ENCODE data around the gene STK17B. TPM values are rescaled to one million over a fixed set of nuclear protein-coding genes. Genes with fewer than 3 reads are reported as not detected.
A peak's percentile ranks its signal among the peaks of the same experiment; 100 is the strongest.

The STK17B gene
- total RNA-seq: 10 to 100 TPM in 1 of 6 donors, 1 to 10 TPM in 5; 4.8 to 10.9 (median 7.2) TPM
- polyA plus RNA-seq: 1 to 10 TPM; 1.9 to 2.1 TPM

DNA sequence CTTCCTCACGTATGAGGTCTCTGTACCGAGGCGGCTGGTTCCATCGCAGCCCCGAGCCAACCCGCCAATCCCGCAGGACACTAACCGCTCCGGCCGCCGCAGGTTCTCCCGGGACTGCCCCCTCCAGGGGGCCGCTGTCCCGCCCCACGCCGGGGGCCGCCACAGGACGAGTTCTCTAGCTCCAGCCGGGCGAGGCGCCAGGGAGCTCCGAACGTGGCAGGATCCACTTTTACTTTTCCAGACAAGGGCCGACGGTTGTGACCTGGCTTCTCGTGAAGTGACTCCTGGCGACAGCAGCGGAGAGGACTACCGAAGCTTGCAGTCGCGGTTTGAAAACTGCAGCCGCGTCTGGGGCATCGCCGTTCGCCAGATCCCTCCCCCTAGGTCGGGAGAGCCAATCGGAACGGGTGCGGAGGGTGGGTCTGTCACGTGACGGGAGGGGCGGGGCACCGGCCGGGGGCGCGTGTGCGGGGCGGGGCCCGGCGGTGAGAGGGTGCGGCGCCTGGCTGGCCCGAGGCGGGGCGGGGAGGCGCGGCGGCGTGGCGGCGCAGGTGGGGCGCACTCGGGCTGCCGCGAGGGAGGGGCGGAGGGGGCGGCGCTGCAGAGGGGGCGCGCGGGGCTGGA lies at the start of gene STK17B:
Gene STK17B, minus strand, starts transcription at position 331 of the 624 bp plus-strand sequence. CDS start 8,195 bp downstream, outside the sequence.
- ATAC-seq (peak; percentile 91 to 96 (median 94)), FAIRE-seq (no peak), DNase-seq (peak; percentile 94 to 97 (median 96))
- Histone ChIP-seq H3K36me3 (no peaks in the 10 kb centered on the region), H3K4me1 (peaks cover 0 to 10% (median 6%) of the 10 kb centered on the region in 3 donors), H3K27me3 (no peaks in the 10 kb centered on the region), H3K4me3 (peak within 1 kb of the TSS; percentile 84 to 98 (median 92)), H3K9me3 (no peaks in the 10 kb centered on the region), H3K27ac (peak within 1 kb of the TSS; percentile 73 to 92 (median 84))
- WGBS, 2 donors: 1% methylated on average over 71 of the region's 72 CpGs
- intact Hi-C loops (cut with DNase I): no loop called here
- TF ChIP-seq, protein P1, sequence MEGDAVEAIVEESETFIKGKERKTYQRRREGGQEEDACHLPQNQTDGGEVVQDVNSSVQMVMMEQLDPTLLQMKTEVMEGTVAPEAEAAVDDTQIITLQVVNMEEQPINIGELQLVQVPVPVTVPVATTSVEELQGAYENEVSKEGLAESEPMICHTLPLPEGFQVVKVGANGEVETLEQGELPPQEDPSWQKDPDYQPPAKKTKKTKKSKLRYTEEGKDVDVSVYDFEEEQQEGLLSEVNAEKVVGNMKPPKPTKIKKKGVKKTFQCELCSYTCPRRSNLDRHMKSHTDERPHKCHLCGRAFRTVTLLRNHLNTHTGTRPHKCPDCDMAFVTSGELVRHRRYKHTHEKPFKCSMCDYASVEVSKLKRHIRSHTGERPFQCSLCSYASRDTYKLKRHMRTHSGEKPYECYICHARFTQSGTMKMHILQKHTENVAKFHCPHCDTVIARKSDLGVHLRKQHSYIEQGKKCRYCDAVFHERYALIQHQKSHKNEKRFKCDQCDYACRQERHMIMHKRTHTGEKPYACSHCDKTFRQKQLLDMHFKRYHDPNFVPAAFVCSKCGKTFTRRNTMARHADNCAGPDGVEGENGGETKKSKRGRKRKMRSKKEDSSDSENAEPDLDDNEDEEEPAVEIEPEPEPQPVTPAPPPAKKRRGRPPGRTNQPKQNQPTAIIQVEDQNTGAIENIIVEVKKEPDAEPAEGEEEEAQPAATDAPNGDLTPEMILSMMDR (IDR thresholded peaks at IDR 0.05): no peak

DNA sequence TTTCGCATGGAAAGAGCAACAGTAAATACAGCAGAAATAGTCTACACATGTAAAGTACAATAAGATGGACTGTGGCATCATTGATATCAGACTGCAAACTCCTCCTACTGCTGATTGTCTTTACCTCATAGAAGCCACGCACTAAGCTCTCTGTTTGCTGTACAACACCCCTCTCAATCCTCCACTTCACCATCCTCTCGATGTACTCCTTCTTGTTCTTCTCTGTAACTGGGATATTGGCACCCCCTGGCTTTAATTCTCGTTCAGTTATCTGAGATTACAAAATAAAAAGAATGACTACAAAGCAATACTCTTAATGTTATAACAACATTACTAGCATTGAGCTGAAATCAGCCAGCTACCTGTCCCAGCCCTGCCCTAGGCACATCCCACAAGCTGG lies 49.3 kb upstream of the STK17B start:
- intact Hi-C loops (cut with DNase I): no loop called here

DNA sequence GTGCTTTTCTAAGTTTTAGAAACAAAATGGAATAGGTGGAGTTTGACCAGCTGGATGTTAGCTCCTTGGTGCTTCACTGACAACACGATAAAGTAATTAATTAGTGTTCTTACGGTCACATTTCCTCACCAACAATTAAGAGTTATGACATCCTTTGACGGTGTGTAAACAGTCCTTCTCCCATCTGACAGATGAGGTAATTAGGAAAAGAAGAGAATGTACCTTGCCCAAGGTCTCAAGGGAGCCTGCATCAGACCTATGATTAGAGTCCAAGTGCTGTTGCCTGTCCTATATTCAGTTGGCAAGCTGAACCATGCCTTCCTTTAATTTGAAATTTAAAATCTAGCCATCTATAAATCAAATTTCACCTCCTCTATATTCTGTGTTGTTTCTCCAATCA lies 48.3 kb upstream of the STK17B start:
- TF ChIP-seq, protein P1 (IDR thresholded peaks at IDR 0.05): no peak
- Histone ChIP-seq H3K27ac (no peak overlapping the region), H3K4me1 (peaks cover 0 to 7% (median 0%) of the 10 kb centered on the region in 3 donors), H3K36me3 (no peaks in the 10 kb centered on the region), H3K9me3 (no peaks in the 10 kb centered on the region), H3K27me3 (no peaks in the 10 kb centered on the region), H3K4me3 (no peak overlapping the region)
- 11 to 15% methylated on average over 3 of the region's 3 CpGs for WGBS, 2 donors
- DNase-seq (no peak), FAIRE-seq (no peak), ATAC-seq (peak in 2 of 4 donors; percentile 35 to 46)
- intact Hi-C loops (cut with DNase I): no loop called here

More for the DNA sequence above, 49.3 kb upstream of the STK17B start:
- Histone ChIP-seq H3K36me3 (no peaks in the 10 kb centered on the region), H3K4me1 (peaks cover 0 to 7% (median 0%) of the 10 kb centered on the region in 3 donors), H3K27me3 (no peaks in the 10 kb centered on the region), H3K4me3 (no peak overlapping the region), H3K27ac (no peak overlapping the region), H3K9me3 (no peaks in the 10 kb centered on the region)
- TF ChIP-seq, protein P1 (IDR thresholded peaks at IDR 0.05): no peak
- no peak for ATAC-seq
- FAIRE-seq: no peak
- no peak for DNase-seq
- WGBS, 2 donors: 70 to 87% methylated on average over 4 of the region's 4 CpGs

DNA sequence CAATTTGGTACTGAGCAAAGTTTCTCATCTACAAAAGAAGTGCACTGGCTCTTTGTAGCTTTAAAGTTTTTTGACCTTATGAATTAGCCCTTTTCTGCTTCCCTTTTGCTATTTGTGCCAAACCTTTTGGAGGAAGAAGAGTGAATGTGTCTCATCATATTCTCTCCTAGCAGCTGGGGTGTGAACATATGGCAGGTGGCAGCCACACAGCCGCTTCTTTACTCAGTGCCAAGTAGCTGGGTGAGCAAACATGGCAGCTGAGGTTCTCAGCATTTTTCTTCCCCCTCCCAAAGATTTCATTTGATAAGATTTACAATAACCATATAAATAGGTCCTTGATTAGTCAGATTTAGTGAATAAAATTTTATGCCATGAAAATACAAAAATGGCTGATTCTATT lies 46.7 kb upstream of the STK17B start:
- Histone ChIP-seq H3K27me3 (no peaks in the 10 kb centered on the region), H3K4me3 (no peak overlapping the region), H3K4me1 (peaks cover 0 to 7% (median 0%) of the 10 kb centered on the region in 3 donors), H3K36me3 (no peaks in the 10 kb centered on the region), H3K27ac (no peak overlapping the region), H3K9me3 (no peaks in the 10 kb centered on the region)
- DNase-seq (no peak), FAIRE-seq (no peak), ATAC-seq (no peak)
- TF ChIP-seq, protein P1 (IDR thresholded peaks at IDR 0.05): no peak
- WGBS, 2 donors: 89 to 91% methylated on average over 1 of the region's 1 CpG
- intact Hi-C loops (cut with DNase I): no loop called here

DNA sequence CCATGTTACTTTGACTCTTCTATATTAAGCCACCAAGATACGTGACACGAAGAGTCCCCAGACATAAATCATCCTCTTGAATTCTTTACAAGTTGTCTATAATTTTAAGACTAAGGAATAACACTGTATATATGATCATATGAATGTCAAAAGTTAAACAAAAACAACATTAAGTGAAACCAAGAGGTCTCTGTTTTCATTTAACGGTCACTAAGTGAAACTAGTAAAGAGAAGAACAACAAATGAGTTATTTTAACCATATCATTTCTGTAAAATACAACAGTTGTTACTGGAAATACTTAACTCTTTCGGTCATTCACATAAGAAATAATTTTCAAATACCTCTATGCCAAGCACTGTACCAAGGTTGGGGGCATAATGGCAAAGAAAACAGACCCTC lies 45.7 kb upstream of the STK17B start:
- TF ChIP-seq, protein P1 (IDR thresholded peaks at IDR 0.05): no peak
- no peak for ATAC-seq
- WGBS, 2 donors: 82 to 89% methylated on average over 4 of the region's 4 CpGs
- H3K4me1 ChIP-seq: peaks cover 0 to 7% (median 0%) of the 10 kb centered on the region in 3 donors
- no peaks in the 10 kb centered on the region for H3K27me3 ChIP-seq
- no peak overlapping the region for H3K4me3 ChIP-seq
- DNase-seq: no peak
- intact Hi-C loops (cut with DNase I): no loop called here
- no peaks in the 10 kb centered on the region for H3K9me3 ChIP-seq
- H3K36me3 ChIP-seq: no peaks in the 10 kb centered on the region
- H3K27ac ChIP-seq: no peak overlapping the region
- no peak for FAIRE-seq

Data from pancreas (tissue), 10 donors.